Stimulated activated effector memory CD8-positive, alpha-beta T cell treated with anti-CD3 and anti-CD28 coated beads, Interleukin-12 subunit alpha, Interleukin-12 subunit beta, amount 100 ng/mL, for 72 hours (primary cell): ENCODE results near the gene KIAA1614.

Experiments
- ATAC-seq: fragments of 150-1000 bp; cut with Tn5 transposase; 2 replicates; pipeline ENCODE4 v1.10.0; 2021
- DNase-seq, 2 donors: peaks; one replicate each; pipeline ENCODE4 v3.0.0; 2021 to 2022; ENCODE audit warnings: low spot score in 2 of 2
- H3K27ac Mint-ChIP-seq: one replicate; pipeline ENCODE4 v1.8.0; 2022; ENCODE audit warnings: mild to moderate bottlenecking, mixed read lengths
- H3K36me3 Mint-ChIP-seq: one replicate; pipeline ENCODE4 v1.8.0; 2022; ENCODE audit warnings: mild to moderate bottlenecking, mixed read lengths
- H3K4me1 Mint-ChIP-seq: one replicate; pipeline ENCODE4 v1.8.0; 2022; ENCODE audit warnings: mixed read lengths
- H3K4me3 Mint-ChIP-seq: one replicate; pipeline ENCODE4 v1.8.0; 2022; ENCODE audit warnings: mild to moderate bottlenecking, mixed read lengths
- H3K9me3 Mint-ChIP-seq: one replicate; pipeline ENCODE4 v1.8.0; 2022; ENCODE audit warnings: mixed read lengths

Gene KIAA1614

GRCh38 chr1:180941518-180942275 is 29.0 kb downstream of the KIAA1614 start:
- Mint-ChIP-seq H3K4me1 (peaks cover 12% of the 10 kb centered on the region), H3K9me3 (peaks cover under 1% of the 10 kb centered on the region), H3K27ac (no peak overlapping the region), H3K36me3 (no peaks in the 10 kb centered on the region), H3K4me3 (no peak overlapping the region)
- DNase-seq (no peak), ATAC-seq (no peak)

DNA sequence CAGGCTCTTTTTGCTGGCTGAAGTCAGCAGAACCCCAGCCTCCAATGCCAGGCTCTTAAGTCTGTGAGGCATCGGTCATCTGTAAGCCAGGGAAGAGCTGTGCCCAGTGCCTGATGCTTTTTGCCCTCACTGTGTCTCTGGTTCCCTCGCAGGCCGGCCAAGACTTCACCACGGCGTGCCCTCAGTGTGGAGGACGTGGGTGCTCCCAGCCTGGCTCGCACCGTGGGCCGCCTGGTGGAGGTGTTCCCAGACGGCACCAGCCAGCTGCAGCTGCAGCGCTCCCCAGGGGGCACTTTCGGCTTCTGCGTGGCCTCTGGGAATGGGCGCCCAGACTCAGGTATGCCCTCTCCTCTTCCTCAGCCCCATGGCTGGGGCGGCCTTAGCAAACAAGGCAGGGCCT is 32.5 kb downstream of the KIAA1614 start:
- ATAC-seq = no peak
- Mint-ChIP-seq H3K4me3 (no peak overlapping the region), H3K9me3 (peaks cover 9% of the 10 kb centered on the region)

DNA sequence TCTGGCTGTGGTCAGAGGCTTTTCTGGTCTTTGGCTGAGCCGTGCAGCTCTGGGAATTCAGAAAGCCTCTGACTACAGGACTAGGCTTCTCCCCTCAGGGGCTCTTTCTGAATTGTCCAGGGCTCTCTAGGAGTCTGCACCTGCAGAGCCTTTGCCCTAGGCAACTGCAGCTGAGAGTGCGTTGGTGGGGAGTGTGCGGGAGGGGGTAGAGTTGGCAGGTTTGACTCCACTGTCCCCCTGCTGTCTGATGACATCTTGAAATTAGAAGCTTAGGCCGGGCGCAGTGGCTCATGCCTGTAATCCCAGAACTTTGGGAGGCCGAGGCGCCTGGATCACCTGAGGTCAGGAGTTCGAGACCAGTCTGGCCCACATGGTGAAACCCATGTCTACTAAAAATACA is 32.9 kb downstream of the KIAA1614 start:
- Mint-ChIP-seq H3K4me3 (no peak overlapping the region), H3K27ac (no peak overlapping the region), H3K36me3 (peaks cover 10% of the 10 kb centered on the region), H3K4me1 (peaks cover 4% of the 10 kb centered on the region), H3K9me3 (peaks cover 9% of the 10 kb centered on the region)
- ATAC-seq = no peak
- DNase-seq = no peak

More for the DNA sequence above, 32.5 kb downstream of the KIAA1614 start:
- no peak overlapping the region for H3K27ac Mint-ChIP-seq
- H3K36me3 Mint-ChIP-seq = peaks cover 6% of the 10 kb centered on the region
- DNase-seq = no peak
- peaks cover 4% of the 10 kb centered on the region for H3K4me1 Mint-ChIP-seq

DNA sequence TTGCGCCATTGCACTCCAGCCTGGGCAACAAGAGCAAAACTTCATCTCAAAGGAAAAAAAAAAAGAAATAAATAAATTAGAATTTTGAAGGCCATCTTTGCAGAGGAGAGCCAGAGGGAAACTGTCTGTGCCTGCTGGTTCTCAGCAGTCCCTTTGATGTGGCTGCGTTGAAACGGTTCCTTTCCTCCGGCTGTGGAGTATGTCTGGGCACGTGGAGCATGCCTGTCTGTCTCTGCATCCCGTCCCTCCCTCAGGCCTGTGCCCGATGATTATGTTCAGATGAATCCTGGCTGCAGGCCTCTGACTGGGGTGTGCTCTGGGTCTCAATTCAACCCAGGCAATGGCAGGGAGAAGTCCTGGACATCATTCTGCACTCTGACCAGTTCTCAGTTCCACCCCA is 33.4 kb downstream of the KIAA1614 start:
- ATAC-seq = no peak
- Mint-ChIP-seq H3K4me3 (no peak overlapping the region), H3K9me3 (peaks cover 9% of the 10 kb centered on the region), H3K4me1 (peaks cover 4% of the 10 kb centered on the region), H3K36me3 (peaks cover 12% of the 10 kb centered on the region), H3K27ac (no peak overlapping the region)
- DNase-seq = no peak

DNA sequence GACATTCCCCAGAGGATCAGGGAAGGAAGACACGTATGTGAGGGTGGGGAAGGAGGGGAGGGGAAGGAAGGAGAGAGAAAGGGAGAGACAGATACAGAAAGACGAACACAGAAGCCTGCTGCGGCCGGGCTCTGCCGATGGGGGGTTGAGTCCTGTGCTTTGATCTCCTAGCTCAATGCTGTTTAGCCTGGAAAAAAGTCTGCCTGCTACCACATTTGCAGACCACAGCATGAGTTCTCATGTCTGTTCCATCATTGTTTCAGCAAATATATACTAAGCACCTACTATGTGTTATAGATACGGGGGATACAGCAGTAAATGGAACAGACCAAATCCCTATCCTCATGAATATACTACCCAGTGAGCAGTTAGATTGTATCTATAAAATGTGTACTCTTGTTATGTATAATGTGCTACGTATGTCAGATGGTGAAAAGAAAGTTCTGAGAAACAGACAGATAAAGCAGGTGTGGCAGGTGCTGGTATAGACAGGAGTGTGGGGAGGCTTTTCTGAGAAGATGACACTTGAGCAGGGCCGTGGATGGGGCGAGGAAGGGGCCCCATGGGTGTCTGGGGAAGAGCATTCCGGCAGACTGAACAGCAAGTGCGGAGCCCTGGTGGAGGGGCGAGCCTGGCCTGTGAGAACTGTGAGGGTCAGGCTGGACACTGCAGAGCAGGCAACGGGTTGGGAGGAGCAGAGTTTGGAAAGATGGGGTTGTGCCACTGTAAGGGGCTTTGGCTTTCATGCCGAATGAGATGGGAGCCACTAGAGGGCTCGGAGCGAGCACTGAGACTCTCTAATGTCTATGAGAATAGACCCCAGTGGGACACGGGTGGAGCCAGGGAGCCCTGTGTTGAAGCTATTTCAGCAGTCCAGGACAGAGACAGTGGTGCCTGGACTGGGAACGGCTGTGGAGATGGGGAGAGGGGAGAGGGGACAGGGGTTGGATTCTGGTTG is 34.1 kb downstream of the KIAA1614 start:
- no peak for ATAC-seq
- peak overlapping the region; percentile 2 for H3K27ac Mint-ChIP-seq

GRCh38 chr1:180947499-180947885 is 34.8 kb downstream of the KIAA1614 start:
- Mint-ChIP-seq H3K27ac (no peak overlapping the region), H3K4me1 (peaks cover 4% of the 10 kb centered on the region), H3K9me3 (peaks cover 9% of the 10 kb centered on the region), H3K36me3 (peaks cover 19% of the 10 kb centered on the region), H3K4me3 (no peak overlapping the region)
- DNase-seq (no peak), ATAC-seq (no peak)

More for the DNA sequence above, 34.1 kb downstream of the KIAA1614 start:
- Mint-ChIP-seq H3K36me3 (peaks cover 17% of the 10 kb centered on the region), H3K4me1 (peaks cover 4% of the 10 kb centered on the region), H3K4me3 (no peak overlapping the region), H3K9me3 (peaks cover 9% of the 10 kb centered on the region)
- DNase-seq = no peak

- no peak overlapping the region for H3K4me3 Mint-ChIP-seq
- H3K36me3 Mint-ChIP-seq = peaks cover 19% of the 10 kb centered on the region
- H3K4me1 Mint-ChIP-seq = peaks cover 4% of the 10 kb centered on the region
- DNase-seq = no peak
- peaks cover 9% of the 10 kb centered on the region for H3K9me3 Mint-ChIP-seq
- no peak for ATAC-seq
- H3K27ac Mint-ChIP-seq = peak overlapping the region; percentile 54
These were observed 35.4 kb downstream of the KIAA1614 start for GRCh38 chr1:180947901-180948640.

GRCh38 chr1:180948641-180949615 is 36.2 kb downstream of the KIAA1614 start:
- peaks cover 19% of the 10 kb centered on the region for H3K36me3 Mint-ChIP-seq
- ATAC-seq (no peak), DNase-seq (no peak)
- peak overlapping the region; percentile 54 for H3K27ac Mint-ChIP-seq
- H3K4me1 Mint-ChIP-seq = peaks cover 4% of the 10 kb centered on the region
- H3K4me3 Mint-ChIP-seq = no peak overlapping the region
- H3K9me3 Mint-ChIP-seq = peaks cover 9% of the 10 kb centered on the region

- no peak for DNase-seq
- no peak overlapping the region for H3K27ac Mint-ChIP-seq
- peaks cover 19% of the 10 kb centered on the region for H3K36me3 Mint-ChIP-seq
- H3K4me1 Mint-ChIP-seq = peaks cover 8% of the 10 kb centered on the region
- peaks cover 9% of the 10 kb centered on the region for H3K9me3 Mint-ChIP-seq
- no peak for ATAC-seq
- no peak overlapping the region for H3K4me3 Mint-ChIP-seq
These were observed 36.9 kb downstream of the KIAA1614 start for GRCh38 chr1:180949616-180950000.

- H3K4me1 Mint-ChIP-seq = peaks cover 12% of the 10 kb centered on the region
- H3K27ac Mint-ChIP-seq = no peak overlapping the region
- H3K9me3 Mint-ChIP-seq = peaks cover 9% of the 10 kb centered on the region
- H3K4me3 Mint-ChIP-seq = no peak overlapping the region
- peaks cover 19% of the 10 kb centered on the region for H3K36me3 Mint-ChIP-seq
- DNase-seq (no peak), ATAC-seq (no peak)
These were observed 37.6 kb downstream of the KIAA1614 start for GRCh38 chr1:180950321-180950720.

GRCh38 chr1:180951186-180951745 is 38.6 kb downstream of the KIAA1614 start:
- Mint-ChIP-seq H3K4me1 (peaks cover 12% of the 10 kb centered on the region), H3K9me3 (peaks cover 9% of the 10 kb centered on the region), H3K4me3 (no peak overlapping the region), H3K27ac (no peak overlapping the region), H3K36me3 (peaks cover 19% of the 10 kb centered on the region)
- ATAC-seq (no peak), DNase-seq (no peak)

GRCh38 chr1:180951836-180952656 is 39.3 kb downstream of the KIAA1614 start:
- Mint-ChIP-seq H3K4me1 (peaks cover 12% of the 10 kb centered on the region), H3K36me3 (peaks cover 19% of the 10 kb centered on the region), H3K27ac (no peak overlapping the region), H3K4me3 (no peak overlapping the region), H3K9me3 (peaks cover 4% of the 10 kb centered on the region)
- DNase-seq (no peak), ATAC-seq (no peak)

DNA sequence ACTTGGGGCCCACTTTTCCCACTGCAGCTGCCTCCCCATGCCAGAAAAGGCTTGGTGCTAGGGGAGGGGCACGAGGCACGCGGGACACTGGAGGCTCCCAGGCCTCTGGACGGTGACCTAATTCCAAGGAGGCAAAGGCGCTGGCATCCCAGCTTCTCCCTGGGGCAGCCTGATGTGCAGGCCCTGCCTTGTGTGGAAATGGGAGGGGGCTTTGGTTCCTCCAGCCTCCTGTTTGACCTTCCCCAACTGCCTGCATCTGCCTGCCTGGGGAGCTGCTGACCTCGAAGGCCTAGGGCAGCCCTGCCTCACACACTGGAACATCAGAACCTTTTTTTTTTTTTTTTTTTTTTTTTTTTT is 39.9 kb downstream of the KIAA1614 start:
- DNase-seq (no peak), ATAC-seq (no peak)
- Mint-ChIP-seq H3K27ac (no peak overlapping the region), H3K36me3 (peaks cover 19% of the 10 kb centered on the region), H3K4me3 (no peak overlapping the region), H3K9me3 (no peaks in the 10 kb centered on the region), H3K4me1 (peaks cover 12% of the 10 kb centered on the region)
